ENCODE data around the gene GALE.

Gene GALE

GRCh38 chr1:23776217-23776616, 24.3 kb downstream of the GALE start:
- WGBS (ENCODE audit: insufficient coverage, insufficient read length), result no CpG with 5 or more reads among the region's 2 CpGs
- H3K4me1 ChIP-seq (ENCODE audit: control insufficient read depth, insufficient read depth, low read length), result no peaks in the 10 kb centered on the region

DNA sequence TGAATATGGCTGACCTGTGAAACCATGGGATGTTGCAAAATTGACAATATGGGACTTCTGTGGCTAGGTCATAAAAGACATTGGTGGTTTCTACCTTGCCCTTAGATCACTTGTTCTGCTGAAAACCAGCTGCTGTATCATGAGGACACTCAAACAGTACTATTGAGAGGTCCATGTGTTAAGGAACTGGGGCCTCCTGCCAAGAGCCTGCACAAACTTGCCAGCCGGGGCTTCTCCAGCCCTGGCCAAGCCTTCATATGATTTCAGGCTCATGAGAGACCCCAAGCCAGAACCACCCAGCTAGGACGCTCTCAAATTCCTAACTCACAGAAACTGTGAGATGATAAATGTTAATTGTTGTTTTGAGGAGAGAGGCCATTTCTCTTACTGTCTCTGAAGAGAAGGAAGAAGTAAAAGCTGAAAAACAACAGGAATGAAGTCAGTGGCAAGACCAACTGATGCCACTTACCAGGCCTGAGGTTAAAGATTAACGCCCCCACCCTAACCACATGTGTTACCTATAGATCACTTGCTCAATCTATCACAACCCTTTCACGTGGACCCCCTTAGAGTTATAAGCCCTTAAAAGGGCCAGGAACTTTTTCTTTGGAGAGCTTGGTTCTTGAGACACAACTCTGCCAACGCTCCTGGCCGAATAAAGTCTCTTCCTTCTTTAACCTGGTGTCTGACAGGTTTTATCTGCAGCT, 26.2 kb downstream of the GALE start:
- no peaks in the 10 kb centered on the region for H3K9me3 ChIP-seq (ENCODE audit: control insufficient read depth, insufficient read depth, low read length)
- H3K27me3 ChIP-seq (ENCODE audit: control insufficient read depth, insufficient read depth, low read length), result no peaks in the 10 kb centered on the region
- WGBS (ENCODE audit: insufficient coverage, insufficient read length), result no CpG with 5 or more reads among the region's 6 CpGs
- H3K36me3 ChIP-seq (ENCODE audit: control insufficient read depth, insufficient read depth, low read length), result no peaks in the 10 kb centered on the region; the same call in 1 of the 2 replicates
- H3K4me3 ChIP-seq (ENCODE audit: low read length), result no peak overlapping the region
- no peak overlapping the region for H3K27ac ChIP-seq (ENCODE audit: low read length)
- no peaks in the 10 kb centered on the region for H3K4me1 ChIP-seq (ENCODE audit: control insufficient read depth, insufficient read depth, low read length)
- DNase-seq (ENCODE audit: low read depth, low spot score), result no peak

More at GRCh38 chr1:23776217-23776616, 24.3 kb downstream of the GALE start:
- Histone ChIP-seq H3K27me3 (ENCODE audit: control insufficient read depth, insufficient read depth, low read length) (no peaks in the 10 kb centered on the region), H3K27ac (ENCODE audit: low read length) (no peak overlapping the region), H3K9me3 (ENCODE audit: control insufficient read depth, insufficient read depth, low read length) (no peaks in the 10 kb centered on the region), H3K4me3 (ENCODE audit: low read length) (no peak overlapping the region), H3K36me3 (ENCODE audit: control insufficient read depth, insufficient read depth, low read length) (no peaks in the 10 kb centered on the region; the same call in none of the 2 replicates)
- no peak for DNase-seq (ENCODE audit: low read depth, low spot score)

- Histone ChIP-seq H3K9me3 (ENCODE audit: control insufficient read depth, insufficient read depth, low read length) (no peaks in the 10 kb centered on the region), H3K27ac (ENCODE audit: low read length) (no peak overlapping the region), H3K4me1 (ENCODE audit: control insufficient read depth, insufficient read depth, low read length) (no peaks in the 10 kb centered on the region), H3K4me3 (ENCODE audit: low read length) (no peak overlapping the region), H3K36me3 (ENCODE audit: control insufficient read depth, insufficient read depth, low read length) (no peaks in the 10 kb centered on the region), H3K27me3 (ENCODE audit: control insufficient read depth, insufficient read depth, low read length) (no peaks in the 10 kb centered on the region)
- WGBS (ENCODE audit: insufficient coverage, insufficient read length), result no CpG with 5 or more reads among the region's 10 CpGs
- DNase-seq (ENCODE audit: low read depth, low spot score), result no peak
Measured at GRCh38 chr1:23772854-23773242, 27.7 kb downstream of the GALE start.

GRCh38 chr1:23772049-23772853, 28.3 kb downstream of the GALE start:
- no CpG with 5 or more reads among the region's 14 CpGs for WGBS (ENCODE audit: insufficient coverage, insufficient read length)
- no peak overlapping the region for H3K4me3 ChIP-seq (ENCODE audit: low read length)

GRCh38 chr1:23768733-23769132, 31.8 kb downstream of the GALE start:
- Histone ChIP-seq H3K9me3 (ENCODE audit: control insufficient read depth, insufficient read depth, low read length) (no peaks in the 10 kb centered on the region), H3K36me3 (ENCODE audit: control insufficient read depth, insufficient read depth, low read length) (no peaks in the 10 kb centered on the region), H3K27me3 (ENCODE audit: control insufficient read depth, insufficient read depth, low read length) (no peaks in the 10 kb centered on the region), H3K27ac (ENCODE audit: low read length) (no peak overlapping the region), H3K4me1 (ENCODE audit: control insufficient read depth, insufficient read depth, low read length) (no peaks in the 10 kb centered on the region), H3K4me3 (ENCODE audit: low read length) (no peak overlapping the region)
- no CpG with 5 or more reads among the region's 5 CpGs for WGBS (ENCODE audit: insufficient coverage, insufficient read length)
- DNase-seq (ENCODE audit: low read depth, low spot score), result no peak

More at GRCh38 chr1:23772049-23772853, 28.3 kb downstream of the GALE start:
- H3K27me3 ChIP-seq (ENCODE audit: control insufficient read depth, insufficient read depth, low read length), result no peaks in the 10 kb centered on the region
- no peaks in the 10 kb centered on the region for H3K36me3 ChIP-seq (ENCODE audit: control insufficient read depth, insufficient read depth, low read length)
- H3K4me1 ChIP-seq (ENCODE audit: control insufficient read depth, insufficient read depth, low read length), result no peaks in the 10 kb centered on the region
- H3K27ac ChIP-seq (ENCODE audit: low read length), result no peak overlapping the region
- DNase-seq (ENCODE audit: low read depth, low spot score), result no peak
- no peaks in the 10 kb centered on the region for H3K9me3 ChIP-seq (ENCODE audit: control insufficient read depth, insufficient read depth, low read length)

DNA sequence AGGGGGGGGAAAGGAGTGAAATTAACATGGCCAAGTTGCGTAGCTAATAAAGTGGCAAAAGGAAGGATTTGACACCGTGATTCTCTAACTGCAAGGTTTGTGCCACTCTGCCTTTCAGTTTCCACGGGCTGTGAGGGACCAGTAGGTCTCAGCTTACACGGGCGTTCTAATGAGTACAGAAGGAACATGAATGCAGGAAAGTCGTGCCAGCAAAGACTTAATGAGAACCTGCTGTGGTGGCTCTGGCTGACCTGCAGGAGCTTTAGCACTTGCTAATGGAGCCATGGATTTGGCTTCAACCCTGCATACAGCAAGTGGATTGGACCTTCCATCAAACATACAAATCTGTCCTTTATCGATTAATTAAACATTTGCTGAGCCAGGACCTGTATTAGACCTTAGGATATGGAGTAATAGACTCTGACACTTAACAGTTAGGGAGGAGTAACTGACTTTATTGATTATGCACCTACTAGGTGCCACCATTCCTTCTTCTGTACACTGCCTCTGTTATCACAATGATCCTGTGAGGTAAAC, 37.4 kb downstream of the GALE start:
- Histone ChIP-seq H3K27ac (ENCODE audit: low read length) (no peak overlapping the region), H3K27me3 (ENCODE audit: control insufficient read depth, insufficient read depth, low read length) (no peaks in the 10 kb centered on the region), H3K36me3 (ENCODE audit: control insufficient read depth, insufficient read depth, low read length) (peaks cover 20% of the 10 kb centered on the region; the same call in 1 of the 2 replicates)

DNA sequence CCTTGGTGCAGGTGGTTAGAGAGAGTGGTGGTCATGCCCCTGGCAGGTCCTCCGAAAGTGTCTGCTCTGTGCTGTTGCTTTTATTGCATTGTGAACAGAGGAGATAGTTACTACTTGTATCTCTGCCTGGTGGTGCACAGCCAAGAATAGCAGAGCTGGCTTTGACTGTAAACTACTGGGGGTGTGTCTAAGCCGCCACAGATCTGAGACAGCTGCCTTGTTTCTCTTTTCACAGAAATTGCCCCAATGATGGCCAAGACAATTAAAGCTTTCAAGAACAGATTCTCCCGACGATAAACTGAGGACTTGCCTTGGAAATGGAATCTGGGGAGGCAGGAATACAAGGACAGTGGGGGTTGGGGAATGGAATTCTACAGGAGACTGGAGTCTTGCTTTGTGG, 41.3 kb downstream of the GALE start:
- WGBS (ENCODE audit: insufficient coverage, insufficient read length), result no CpG with 5 or more reads among the region's 4 CpGs
- H3K4me1 ChIP-seq (ENCODE audit: control insufficient read depth, insufficient read depth, low read length), result no peaks in the 10 kb centered on the region
- no peaks in the 10 kb centered on the region for H3K27me3 ChIP-seq (ENCODE audit: control insufficient read depth, insufficient read depth, low read length)
- no peak overlapping the region for H3K27ac ChIP-seq (ENCODE audit: low read length)
- H3K36me3 ChIP-seq (ENCODE audit: control insufficient read depth, insufficient read depth, low read length), result peaks cover 45% of the 10 kb centered on the region
- no peak overlapping the region for H3K4me3 ChIP-seq (ENCODE audit: low read length)
- DNase-seq (ENCODE audit: low read depth, low spot score), result no peak
- H3K9me3 ChIP-seq (ENCODE audit: control insufficient read depth, insufficient read depth, low read length), result no peaks in the 10 kb centered on the region

More for the DNA sequence above, 37.4 kb downstream of the GALE start:
- no peak for DNase-seq (ENCODE audit: low read depth, low spot score)
- H3K4me1 ChIP-seq (ENCODE audit: control insufficient read depth, insufficient read depth, low read length), result no peaks in the 10 kb centered on the region
- no peak overlapping the region for H3K4me3 ChIP-seq (ENCODE audit: low read length)
- no CpG with 5 or more reads among the region's 7 CpGs for WGBS (ENCODE audit: insufficient coverage, insufficient read length)
- H3K9me3 ChIP-seq (ENCODE audit: control insufficient read depth, insufficient read depth, low read length), result no peaks in the 10 kb centered on the region

GRCh38 chr1:23757812-23758211, 42.7 kb downstream of the GALE start:
- DNase-seq (ENCODE audit: low read depth, low spot score), result no peak
- H3K4me1 ChIP-seq (ENCODE audit: control insufficient read depth, insufficient read depth, low read length), result no peaks in the 10 kb centered on the region
- no peak overlapping the region for H3K27ac ChIP-seq (ENCODE audit: low read length)
- peaks cover 56% of the 10 kb centered on the region for H3K36me3 ChIP-seq (ENCODE audit: control insufficient read depth, insufficient read depth, low read length)
- H3K4me3 ChIP-seq (ENCODE audit: low read length), result no peak overlapping the region
- H3K9me3 ChIP-seq (ENCODE audit: control insufficient read depth, insufficient read depth, low read length), result no peaks in the 10 kb centered on the region
- H3K27me3 ChIP-seq (ENCODE audit: control insufficient read depth, insufficient read depth, low read length), result no peaks in the 10 kb centered on the region
- no CpG with 5 or more reads among the region's 1 CpG for WGBS (ENCODE audit: insufficient coverage, insufficient read length)

- no peak for DNase-seq (ENCODE audit: low read depth, low spot score)
- H3K4me3 ChIP-seq (ENCODE audit: low read length), result no peak overlapping the region
- H3K27me3 ChIP-seq (ENCODE audit: control insufficient read depth, insufficient read depth, low read length), result no peaks in the 10 kb centered on the region
- H3K9me3 ChIP-seq (ENCODE audit: control insufficient read depth, insufficient read depth, low read length), result no peaks in the 10 kb centered on the region
- H3K4me1 ChIP-seq (ENCODE audit: control insufficient read depth, insufficient read depth, low read length), result no peaks in the 10 kb centered on the region
- peaks cover 66% of the 10 kb centered on the region for H3K36me3 ChIP-seq (ENCODE audit: control insufficient read depth, insufficient read depth, low read length)
- WGBS (ENCODE audit: insufficient coverage, insufficient read length), result no CpG with 5 or more reads among the region's 3 CpGs
- no peak overlapping the region for H3K27ac ChIP-seq (ENCODE audit: low read length)
Measured at GRCh38 chr1:23756676-23757075, 43.9 kb downstream of the GALE start.

- no peak for DNase-seq (ENCODE audit: low read depth, low spot score)
- no peak overlapping the region for H3K27ac ChIP-seq (ENCODE audit: low read length)
- H3K4me1 ChIP-seq (ENCODE audit: control insufficient read depth, insufficient read depth, low read length), result no peaks in the 10 kb centered on the region
- peaks cover 52% of the 10 kb centered on the region for H3K36me3 ChIP-seq (ENCODE audit: control insufficient read depth, insufficient read depth, low read length)
- no CpG with 5 or more reads among the region's 1 CpG for WGBS (ENCODE audit: insufficient coverage, insufficient read length)
- no peaks in the 10 kb centered on the region for H3K9me3 ChIP-seq (ENCODE audit: control insufficient read depth, insufficient read depth, low read length)
- no peak overlapping the region for H3K4me3 ChIP-seq (ENCODE audit: low read length)
- no peaks in the 10 kb centered on the region for H3K27me3 ChIP-seq (ENCODE audit: control insufficient read depth, insufficient read depth, low read length)
Measured at GRCh38 chr1:23752909-23753308, 47.6 kb downstream of the GALE start.

Data from iPS DF 6.9 (cell line).